ENCODE measurements around the gene IPMK.
"Not testable (repeated sequence)": the region's sequence is repeated elsewhere in the genome, so short reads cannot be mapped to it uniquely, and the experiment has no call there.

IPMK gene

GRCh38 chr10:58268454-58268945 lies 806 bp upstream of the IPMK start:
- DNase-seq (ENCODE audit: low spot score), result no peak

- DNase-seq (ENCODE audit: low spot score), result peak; percentile 22
These were observed 625 bp downstream of the IPMK start for GRCh38 chr10:58266826-58267712.

- DNase-seq (ENCODE audit: low spot score), result no peak
These were observed 1.5 kb downstream of the IPMK start for GRCh38 chr10:58266003-58266825.

GRCh38 chr10:58265249-58265648 lies 2.4 kb downstream of the IPMK start:
- DNase-seq (ENCODE audit: low spot score), result no peak

- no peak for DNase-seq (ENCODE audit: low spot score)
These were observed 2.9 kb downstream of the IPMK start for GRCh38 chr10:58264780-58265179.

- DNase-seq (ENCODE audit: low spot score), result no peak
These were observed 4.9 kb downstream of the IPMK start for GRCh38 chr10:58262766-58263165.

GRCh38 chr10:58260334-58260733 lies 7.4 kb downstream of the IPMK start:
- DNase-seq (ENCODE audit: low spot score), result no peak

GRCh38 chr10:58258977-58259692 lies 8.6 kb downstream of the IPMK start:
- DNase-seq (ENCODE audit: low spot score), result no peak

- peak; percentile 42 for DNase-seq (ENCODE audit: low spot score)
These were observed 11.5 kb downstream of the IPMK start for GRCh38 chr10:58256013-58256780.

GRCh38 chr10:58254644-58255043 lies 13.1 kb downstream of the IPMK start:
- no peak for DNase-seq (ENCODE audit: low spot score)

- no peak for DNase-seq (ENCODE audit: low spot score)
These were observed 14.5 kb downstream of the IPMK start for GRCh38 chr10:58253184-58253583.

GRCh38 chr10:58244666-58245065 lies 23.0 kb downstream of the IPMK start:
- not testable (repeated sequence) for DNase-seq (ENCODE audit: low spot score)

- not testable (repeated sequence) for DNase-seq (ENCODE audit: low spot score)
These were observed 23.5 kb downstream of the IPMK start for GRCh38 chr10:58244242-58244641.

GRCh38 chr10:58243801-58244200 lies 23.9 kb downstream of the IPMK start:
- not testable (repeated sequence) for DNase-seq (ENCODE audit: low spot score)

GRCh38 chr10:58243269-58243668 lies 24.4 kb downstream of the IPMK start:
- no peak for DNase-seq (ENCODE audit: low spot score)

- no peak for DNase-seq (ENCODE audit: low spot score)
These were observed 26.3 kb downstream of the IPMK start for GRCh38 chr10:58241346-58241745.

GRCh38 chr10:58240531-58240930 lies 27.2 kb downstream of the IPMK start:
- DNase-seq (ENCODE audit: low spot score), result no peak

GRCh38 chr10:58239561-58240169 lies 28.0 kb downstream of the IPMK start:
- DNase-seq (ENCODE audit: low spot score), result no peak

- DNase-seq (ENCODE audit: low spot score), result no peak
These were observed 30.5 kb downstream of the IPMK start for GRCh38 chr10:58237014-58237834.

GRCh38 chr10:58229856-58230255 lies 37.8 kb downstream of the IPMK start:
- DNase-seq (ENCODE audit: low spot score), result not testable (repeated sequence)

All from SK-N-DZ (cell line).